OCI-LY7 (cell line): ENCODE measurements around the gene PIMREG. TPM values are rescaled to one million over a fixed set of nuclear protein-coding genes. Genes with fewer than 3 reads are reported as not detected.
A peak's percentile ranks its signal among the peaks of the same experiment; 100 is the strongest.

Source experiments
- BruUV-seq: library from RNA; stranded (reverse); fragments of 400-500 nt; replicated peaks from 2 replicates; lab custom pipeline; 2021; lab: Mats Ljungman, UMichigan
- CTCF ChIA-PET: fragments of 300-600 bp; sonication (Branson Sonifier 250); formaldehyde crosslinking; loops from one replicate; lab custom pipeline; 2022; ENCODE audit warnings: antibody characterized with exemption; ENCODE audit not compliant: unreplicated experiment; lab: Charles Lee
- POLR2A ChIA-PET: fragments of 300-600 bp; sonication (Branson Sonifier 250); formaldehyde crosslinking; loops from one replicate; lab custom pipeline; 2022; ENCODE audit warnings: antibody characterized with exemption; lab: Charles Lee
- DNase-seq: peaks from one replicate; pipeline ENCODE4 v3.0.0-alpha.2; 2015; ENCODE audit warnings: low spot score
- H2AFZ ChIP-seq: fragments of 200-600 bp; sonication (generic), shearing (Covaris generic); 2 replicates; pipeline ENCODE4 v1.6.1; 2014; ENCODE audit warnings: mild to moderate bottlenecking, antibody characterized with exemption, low read length, moderate library complexity
- H3K27ac ChIP-seq: fragments of 200-600 bp; sonication (generic); 2 replicates; pipeline ENCODE4 v1.5.1; 2014; ENCODE audit warnings: mixed run types, low read depth, mild to moderate bottlenecking, moderate library complexity, low read length, inconsistent platforms; ENCODE audit not compliant: poor library complexity, severe bottlenecking
- H3K36me3 ChIP-seq: fragments of 200-600 bp; sonication (generic); 2 replicates; pipeline ENCODE4 v1.6.1; 2014; ENCODE audit warnings: mild to moderate bottlenecking, antibody characterized with exemption, low read length, moderate library complexity, mixed read lengths; ENCODE audit not compliant: insufficient read depth
- H3K4me1 ChIP-seq: fragments of 200-600 bp; sonication (generic); 2 replicates; pipeline ENCODE4 v1.5.1; 2014; ENCODE audit warnings: mild to moderate bottlenecking, low read length; ENCODE audit not compliant: insufficient read depth, poor library complexity, severe bottlenecking
- H3K4me2 ChIP-seq: fragments of 200-600 bp; sonication (generic); 2 replicates; pipeline ENCODE4 v1.6.1; 2014; ENCODE audit warnings: mild to moderate bottlenecking, low read length
- H3K4me3 ChIP-seq: fragments of 200-600 bp; sonication (generic); 2 replicates; pipeline ENCODE4 v1.5.1; 2014; ENCODE audit warnings: mild to moderate bottlenecking, low read depth, low read length; ENCODE audit not compliant: poor library complexity, severe bottlenecking
- H3K79me2 ChIP-seq: fragments of 200-600 bp; sonication (generic); 2 replicates; pipeline ENCODE4 v1.6.1; 2016; ENCODE audit warnings: low read depth, mild to moderate bottlenecking, low read length, moderate library complexity, mixed read lengths; ENCODE audit not compliant: insufficient read depth
- H3K9me2 ChIP-seq: fragments of 200-600 bp; sonication (generic); 2 replicates; pipeline ENCODE4 v1.6.1; 2016; ENCODE audit warnings: mild to moderate bottlenecking, low read length, mixed read lengths; ENCODE audit not compliant: insufficient read depth
- H3K9me3 ChIP-seq: fragments of 200-600 bp; sonication (generic); 2 replicates; pipeline ENCODE4 v1.6.1; 2014; ENCODE audit warnings: mild to moderate bottlenecking, mixed run types, low read length, mixed read lengths
- H4K20me1 ChIP-seq: fragments of 200-600 bp; sonication (generic); 2 replicates; pipeline ENCODE4 v1.6.1; 2014; ENCODE audit warnings: mild to moderate bottlenecking, antibody characterized with exemption, low read length, moderate library complexity, mixed read lengths; ENCODE audit not compliant: insufficient read depth
- EZH2phosphoT487 ChIP-seq: fragments of 200-600 bp; sonication (generic); IDR thresholded peaks from 2 replicates; pipeline ENCODE4 v1.6.1; 2018; ENCODE audit warnings: low read depth, borderline replicate concordance, mild to moderate bottlenecking, mixed run types, antibody characterized with exemption, low read length, moderate library complexity, mixed read lengths
- intact Hi-C: fragments of 100-400 bp; cut with micrococcal nuclease; formaldehyde crosslinking; loops from one replicate; pipeline ENCODE4 v1.10.0; 2022; ENCODE audit not compliant: unreplicated experiment
- total RNA-seq, 2 experiments: library from RNA; depleted of rRNA in 1 of 2; stranded (reverse); fragments of >200 nt in 1 of 2; shearing (Covaris generic) in 1 of 2; gene quantifications; 2 replicates each; pipeline ENCODE4 v1.2.3, GENCODE V29; 2014 to 2022
- TF ChIP-seq, protein P1 (sequence below): fragments of 200-600 bp; sonication (generic); conservative IDR thresholded peaks from 2 replicates; pipeline ENCODE4 v1.5.1; 2014; ENCODE audit warnings: mild to moderate bottlenecking, antibody characterized with exemption, low read length, moderate library complexity, mixed read lengths

Gene PIMREG
- total RNA-seq, 2 experiments from 2014 or later: 22.7 to 39.4 TPM

DNA sequence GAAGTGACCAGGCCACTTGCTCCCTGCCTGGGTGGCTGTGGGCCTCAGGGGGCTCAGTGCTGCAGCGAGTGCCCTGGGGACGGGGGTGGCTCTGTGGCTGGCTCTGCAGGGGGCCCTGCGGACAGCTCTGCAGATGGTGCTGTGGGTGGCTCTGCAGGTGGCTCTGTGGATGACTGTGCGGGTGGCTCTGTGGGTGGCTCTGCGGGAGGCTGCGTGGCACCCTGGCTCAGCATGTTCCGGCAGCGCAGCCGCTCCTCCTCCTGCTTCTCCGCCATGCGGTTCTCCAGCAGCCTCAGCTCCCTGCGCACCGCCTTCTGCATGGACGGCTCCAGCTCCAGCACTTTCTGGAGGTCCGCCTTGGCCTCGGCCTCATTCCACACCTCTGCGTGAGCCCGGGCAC, 18.8 kb upstream of the PIMREG start:
- Histone ChIP-seq H3K9me3 (no peaks in the 10 kb centered on the region), H3K4me1 (peaks cover 7% of the 10 kb centered on the region), H4K20me1 (no peaks in the 10 kb centered on the region), H2AFZ (no peak overlapping the region), H3K79me2 (no peaks in the 10 kb centered on the region), H3K36me3 (no peaks in the 10 kb centered on the region), H3K4me3 (no peak overlapping the region), H3K9me2 (no peaks in the 10 kb centered on the region), H3K4me2 (no peak overlapping the region), H3K27ac (no peak overlapping the region)
- no TSS peak for BruUV-seq
- ChIA-PET POLR2A (no interaction called here), CTCF (no interaction called here)
- no peak for DNase-seq
- intact Hi-C loops: no loop called here
- TF ChIP-seq, protein P1, sequence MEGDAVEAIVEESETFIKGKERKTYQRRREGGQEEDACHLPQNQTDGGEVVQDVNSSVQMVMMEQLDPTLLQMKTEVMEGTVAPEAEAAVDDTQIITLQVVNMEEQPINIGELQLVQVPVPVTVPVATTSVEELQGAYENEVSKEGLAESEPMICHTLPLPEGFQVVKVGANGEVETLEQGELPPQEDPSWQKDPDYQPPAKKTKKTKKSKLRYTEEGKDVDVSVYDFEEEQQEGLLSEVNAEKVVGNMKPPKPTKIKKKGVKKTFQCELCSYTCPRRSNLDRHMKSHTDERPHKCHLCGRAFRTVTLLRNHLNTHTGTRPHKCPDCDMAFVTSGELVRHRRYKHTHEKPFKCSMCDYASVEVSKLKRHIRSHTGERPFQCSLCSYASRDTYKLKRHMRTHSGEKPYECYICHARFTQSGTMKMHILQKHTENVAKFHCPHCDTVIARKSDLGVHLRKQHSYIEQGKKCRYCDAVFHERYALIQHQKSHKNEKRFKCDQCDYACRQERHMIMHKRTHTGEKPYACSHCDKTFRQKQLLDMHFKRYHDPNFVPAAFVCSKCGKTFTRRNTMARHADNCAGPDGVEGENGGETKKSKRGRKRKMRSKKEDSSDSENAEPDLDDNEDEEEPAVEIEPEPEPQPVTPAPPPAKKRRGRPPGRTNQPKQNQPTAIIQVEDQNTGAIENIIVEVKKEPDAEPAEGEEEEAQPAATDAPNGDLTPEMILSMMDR: no peak
- TF ChIP-seq EZH2phosphoT487: no peak

DNA sequence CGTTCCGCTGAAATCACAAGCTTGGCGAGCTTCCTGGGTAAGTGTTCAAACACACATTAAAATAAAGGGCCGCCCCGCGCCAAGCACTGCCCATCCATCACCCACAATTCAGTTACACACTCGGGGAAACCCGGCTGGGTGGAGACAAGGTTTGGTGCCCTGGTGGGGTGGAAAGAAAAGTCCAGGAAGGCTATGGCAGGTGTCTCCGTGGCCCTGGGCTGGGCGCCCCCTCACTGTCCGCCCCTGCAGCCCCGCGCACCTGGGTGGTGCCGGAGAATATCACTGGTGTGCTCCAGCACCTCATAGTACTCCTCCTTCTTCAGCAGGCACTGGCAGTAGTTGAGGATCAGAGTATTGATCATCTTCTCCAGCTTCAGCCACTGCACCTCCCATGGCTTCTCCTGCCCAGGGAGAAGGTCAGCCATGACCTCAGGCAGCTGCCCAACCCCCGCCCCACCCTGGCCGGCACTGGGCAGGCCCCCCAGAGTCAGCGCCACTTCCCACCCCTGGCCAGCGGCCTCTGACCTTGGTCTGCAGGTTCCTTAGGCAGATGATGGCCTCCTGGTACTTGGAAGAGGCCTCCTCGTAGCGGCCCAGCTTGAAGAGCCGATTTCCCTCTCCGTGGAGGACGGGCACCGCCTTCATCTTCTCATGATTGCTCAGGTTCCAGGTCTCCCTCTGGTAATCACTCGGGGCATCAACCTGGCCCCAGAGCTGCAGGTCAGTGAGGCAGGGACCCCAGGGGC, 17.7 kb upstream of the PIMREG start:
- intact Hi-C loops: no loop called here
- TF ChIP-seq, protein P1: no peak
- TF ChIP-seq EZH2phosphoT487: no peak
- no peaks in the 10 kb centered on the region for H3K79me2 ChIP-seq
- ChIA-PET POLR2A (no interaction called here), CTCF (no interaction called here)
- H3K27ac ChIP-seq: no peak overlapping the region
- no peaks in the 10 kb centered on the region for H4K20me1 ChIP-seq
- H3K36me3 ChIP-seq: no peaks in the 10 kb centered on the region
- BruUV-seq: no TSS peak
- H3K9me3 ChIP-seq: no peaks in the 10 kb centered on the region; the same call in 1 of the 2 replicates
- no peak overlapping the region for H3K4me3 ChIP-seq
- peaks cover 7% of the 10 kb centered on the region for H3K4me1 ChIP-seq
- no peak for DNase-seq
- H3K4me2 ChIP-seq: no peak overlapping the region
- no peak overlapping the region for H2AFZ ChIP-seq
- no peaks in the 10 kb centered on the region for H3K9me2 ChIP-seq

DNA sequence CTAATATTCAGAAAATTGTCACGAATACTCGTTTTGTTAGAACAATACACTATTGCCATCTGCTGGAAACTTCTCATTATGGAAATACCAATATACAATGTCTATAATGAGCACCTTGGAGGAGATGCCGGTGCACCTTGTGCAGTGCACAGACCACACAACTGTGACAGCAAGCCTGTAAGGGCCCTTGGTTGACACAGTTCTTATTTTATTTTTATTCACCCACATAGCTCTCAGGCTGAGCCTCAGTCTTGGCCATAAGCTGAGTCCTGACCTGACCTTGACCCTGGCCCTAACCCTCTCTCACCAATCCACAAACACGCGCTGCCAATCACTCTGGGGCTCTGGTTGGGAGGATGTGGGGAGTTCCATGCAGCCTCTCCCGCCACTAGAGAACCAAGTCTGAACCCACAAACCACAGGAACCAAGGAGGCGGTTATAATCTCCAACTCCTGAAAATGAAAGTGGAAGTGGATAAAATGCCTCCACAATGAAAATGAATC, 16.9 kb upstream of the PIMREG start:
- BruUV-seq: no TSS peak
- H3K4me2 ChIP-seq: peak overlapping the region; percentile 15; the same call in 1 of the 2 replicates
- no peak overlapping the region for H2AFZ ChIP-seq
- no peaks in the 10 kb centered on the region for H4K20me1 ChIP-seq
- no peaks in the 10 kb centered on the region for H3K79me2 ChIP-seq
- H3K36me3 ChIP-seq: no peaks in the 10 kb centered on the region
- POLR2A ChIA-PET: no interaction called here
- CTCF ChIA-PET: interaction anchor here (1.0 kb wide), 1 partner anchor 9 kb away, joined by 3 read pairs; no protein-coding TSS in a partner anchor
- peaks cover 7% of the 10 kb centered on the region for H3K4me1 ChIP-seq
- no peaks in the 10 kb centered on the region for H3K9me2 ChIP-seq
- no peak overlapping the region for H3K4me3 ChIP-seq
- H3K27ac ChIP-seq: no peak overlapping the region
- intact Hi-C loops: no loop called here
- no peaks in the 10 kb centered on the region; the same call in 1 of the 2 replicates for H3K9me3 ChIP-seq
- TF ChIP-seq, protein P1: 0 out of 2 replicates have a peak, but pooled peaks have one; percentile 18
- no peak for TF ChIP-seq EZH2phosphoT487
- no peak for DNase-seq
